CD14-positive monocyte (primary cell): ENCODE data around the gene NIN. TPM values are rescaled to one million over a fixed set of nuclear protein-coding genes. Genes with fewer than 3 reads are reported as not detected.

ENCODE experiments used
- DNase-seq, 3 donors: peaks; one replicate each; pipeline ENCODE4 v3.0.0-alpha.2; 2011 to 2022
- H2AFZ ChIP-seq: 2 replicates; pipeline ENCODE4 v1.6.0; 2012; ENCODE audit warnings: mild to moderate bottlenecking, low read depth, low read length, inconsistent platforms; ENCODE audit not compliant: insufficient read depth, poor library complexity, severe bottlenecking
- H3K27ac ChIP-seq, 2 donors: 1 replicate in 1 of 2; 2 replicates in 1 of 2; pipeline ENCODE4 v1.5.1; 2012 to 2013; ENCODE audit warnings: low read length in 2 of 2, control low read depth in 1 of 2, inconsistent platforms in 1 of 2, low read depth in 1 of 2, mild to moderate bottlenecking in 1 of 2
- H3K27me3 ChIP-seq, 2 donors: one replicate each; pipeline versions ENCODE4 v1.6.0 to v1.6.1; 2011 to 2013; ENCODE audit warnings: low read length in 2 of 2; ENCODE audit not compliant: control insufficient read depth in 2 of 2, insufficient read depth in 2 of 2
- H3K36me3 ChIP-seq, 2 donors: replicated peaks in 1 of 2; 1 replicate in 1 of 2; 2 replicates in 1 of 2; pipeline versions ENCODE4 v1.5.1 to v1.6.1; 2012 to 2013; ENCODE audit warnings: low read length in 2 of 2, control low read depth in 1 of 2, inconsistent platforms in 1 of 2, mild to moderate bottlenecking in 1 of 2; ENCODE audit not compliant: insufficient read depth in 2 of 2, control insufficient read depth in 1 of 2
- H3K4me1 ChIP-seq, 2 donors: 1 replicate in 1 of 2; 2 replicates in 1 of 2; pipeline versions ENCODE4 v1.5.1 to v1.6.1; 2012 to 2013; ENCODE audit warnings: low read length in 2 of 2, control low read depth in 1 of 2, inconsistent platforms in 1 of 2, mild to moderate bottlenecking in 1 of 2, moderate library complexity in 1 of 2; ENCODE audit not compliant: insufficient read depth in 2 of 2, control insufficient read depth in 1 of 2
- H3K4me2 ChIP-seq: replicated peaks from 2 replicates; pipeline ENCODE3; 2012; ENCODE audit warnings: low read length, moderate library complexity, mild to moderate bottlenecking; ENCODE audit not compliant: poor library complexity, severe bottlenecking; ENCODE audit errors: extremely low read depth
- H3K4me3 ChIP-seq, 3 experiments: fragments of 200-600 bp in 1 of 3; sonication (generic) in 1 of 3; replicated peaks in 1 of 3; 1 replicate in 2 of 3; 2 replicates in 1 of 3; pipeline ENCODE4 v1.5.1; 2011 to 2013; ENCODE audit warnings: low read length in 3 of 3, mild to moderate bottlenecking in 3 of 3, control low read depth in 2 of 3, low read depth in 2 of 3, inconsistent platforms in 1 of 3, moderate library complexity in 1 of 3
- H3K79me2 ChIP-seq: 2 replicates; pipeline ENCODE4 v1.6.0; 2012; ENCODE audit warnings: mild to moderate bottlenecking, control low read depth, inconsistent platforms, low read length, moderate library complexity; ENCODE audit not compliant: insufficient read depth
- H3K9ac ChIP-seq: 2 replicates; pipeline ENCODE4 v1.6.0; 2017; ENCODE audit warnings: low read length, mild to moderate bottlenecking; ENCODE audit not compliant: insufficient read depth, poor library complexity, severe bottlenecking
- H3K9me3 ChIP-seq, 2 donors: replicated peaks in 1 of 2; 1 replicate in 1 of 2; 2 replicates in 1 of 2; pipeline versions ENCODE4 v1.5.1 to v1.6.1; 2012 to 2013; ENCODE audit warnings: low read length in 2 of 2, control low read depth in 1 of 2; ENCODE audit not compliant: control insufficient read depth in 1 of 2, insufficient read depth in 1 of 2
- H4K20me1 ChIP-seq: 2 replicates; pipeline ENCODE4 v1.6.0; 2012; ENCODE audit warnings: mild to moderate bottlenecking, low read length, control low read depth, moderate library complexity; ENCODE audit not compliant: insufficient read depth
- H3K27ac Mint-ChIP-seq, 7 donors: one replicate each; pipeline ENCODE4 v1.8.0; 2020; ENCODE audit warnings: mild to moderate bottlenecking in 7 of 7, mixed read lengths in 7 of 7, moderate library complexity in 6 of 7, inconsistent platforms in 2 of 7
- H3K27me3 Mint-ChIP-seq, 3 donors: one replicate each; pipeline ENCODE4 v1.8.0; 2021 to 2022; ENCODE audit warnings: low read depth in 3 of 3, mild to moderate bottlenecking in 3 of 3, mixed read lengths in 3 of 3, moderate library complexity in 3 of 3, inconsistent platforms in 1 of 3
- H3K36me3 Mint-ChIP-seq, 2 donors: one replicate each; pipeline ENCODE4 v1.8.0; 2020; ENCODE audit warnings: mixed read lengths in 2 of 2, inconsistent platforms in 1 of 2, mild to moderate bottlenecking in 1 of 2
- H3K4me1 Mint-ChIP-seq: one replicate; pipeline ENCODE4 v1.8.0; 2020; ENCODE audit warnings: mild to moderate bottlenecking, mixed read lengths
- H3K4me3 Mint-ChIP-seq, 2 donors: one replicate each; pipeline ENCODE4 v1.8.0; 2020; ENCODE audit warnings: mild to moderate bottlenecking in 2 of 2, mixed read lengths in 2 of 2, moderate library complexity in 1 of 2
- H3K9me3 Mint-ChIP-seq, 7 donors: one replicate each; pipeline ENCODE4 v1.8.0; 2020 to 2022; ENCODE audit warnings: mixed read lengths in 7 of 7, mild to moderate bottlenecking in 6 of 7, moderate library complexity in 6 of 7, inconsistent platforms in 2 of 7
- CTCF ChIP-seq: fragments of 200-600 bp; IDR thresholded peaks from one replicate; pipeline ENCODE4 v1.8.0; 2022; ENCODE audit warnings: antibody characterized with exemption, mild to moderate bottlenecking
- WGBS: methylation state at CpG from one replicate; pipeline ENCODE4 v1.1.5; 2013; ENCODE audit warnings: missing lambda C conversion rate; ENCODE audit not compliant: insufficient coverage; 5-methylcytosine and 5-hydroxymethylcytosine counted together
- intact Hi-C, 2 donors: fragments of 100-400 bp; cut with micrococcal nuclease; formaldehyde crosslinking; loops; one replicate each; pipeline versions ENCODE4 v1.15.0 to v1.15.1; 2023
- polyA plus RNA-seq, 3 donors: library from polyadenylated mRNA; depleted of rRNA in 1 of 3; unstranded in 2 of 3; stranded (reverse) in 1 of 3; fragments of 300-500 nt in 2 of 3; fragments of >200 nt in 1 of 3; fragmentation: Illumina TruSeq in 2 of 3; gene quantifications; 1 replicate in 2 of 3; 2 replicates in 1 of 3; pipeline ENCODE4 v1.2.3, GENCODE V29; 2012 to 2021

Gene NIN
- polyA plus RNA-seq, 3 donors, result 15.3 to 29.1 (median 26.5) TPM

GRCh38 chr14:50855558-50855957, 24.6 kb upstream of the NIN start:
- Histone ChIP-seq H4K20me1 (no peaks in the 10 kb centered on the region), H3K36me3 (no peaks in the 10 kb centered on the region), H2AFZ (no peak overlapping the region), H3K9me3 (no peaks in the 10 kb centered on the region), H3K79me2 (no peaks in the 10 kb centered on the region), H3K27ac (no peak overlapping the region), H3K9ac (no peak overlapping the region), H3K4me1 (peaks cover 8 to 12% of the 10 kb centered on the region in 2 donors), H3K4me3 (no peak overlapping the region), H3K4me2 (no peak overlapping the region), H3K27me3 (no peaks in the 10 kb centered on the region)
- H3K27me3 Mint-ChIP-seq, result peaks cover 0 to 4% (median 0%) of the 10 kb centered on the region in 3 donors
- DNase-seq, result no peak
- H3K9me3 Mint-ChIP-seq, result peaks cover 0 to 2% (median 0%) of the 10 kb centered on the region in 7 donors
- intact Hi-C loops, result no loop called here
- no peaks in the 10 kb centered on the region for H3K36me3 Mint-ChIP-seq
- H3K27ac Mint-ChIP-seq, result no peak overlapping the region
- no peak for TF ChIP-seq CTCF
- no CpG with 5 or more reads among the region's 1 CpG for WGBS
- peaks cover 19% of the 10 kb centered on the region for H3K4me1 Mint-ChIP-seq
- no peak overlapping the region for H3K4me3 Mint-ChIP-seq

- WGBS, result 0% methylated on average over 4 of the region's 5 CpGs
- Histone ChIP-seq H2AFZ (peak overlapping the region; percentile 6), H3K36me3 (no peaks in the 10 kb centered on the region), H3K27ac (no peak overlapping the region), H3K27me3 (no peaks in the 10 kb centered on the region), H3K9me3 (no peaks in the 10 kb centered on the region), H3K79me2 (no peaks in the 10 kb centered on the region), H3K4me1 (peaks cover 5 to 9% of the 10 kb centered on the region in 2 donors), H4K20me1 (no peaks in the 10 kb centered on the region), H3K9ac (no peak overlapping the region), H3K4me2 (no peak overlapping the region), H3K4me3 (no peak overlapping the region)
- peaks cover 0 to 2% (median 0%) of the 10 kb centered on the region in 7 donors for H3K9me3 Mint-ChIP-seq
- intact Hi-C loops, result no loop called here
- peak overlapping the region in 1 of 7 donors; percentile 83 for H3K27ac Mint-ChIP-seq
- peak in 1 of 3 donors; percentile 15 for DNase-seq
- peaks cover 0 to 4% (median 0%) of the 10 kb centered on the region in 3 donors for H3K27me3 Mint-ChIP-seq
- no peaks in the 10 kb centered on the region for H3K36me3 Mint-ChIP-seq
- peaks cover 17% of the 10 kb centered on the region for H3K4me1 Mint-ChIP-seq
- H3K4me3 Mint-ChIP-seq, result no peak overlapping the region
- no peak for TF ChIP-seq CTCF
Observed at GRCh38 chr14:50854521-50854920, 23.6 kb upstream of the NIN start.
